NCI-H2227 (cell line): ENCODE data around the gene TMCO6.
"Not testable (repeated sequence)": the region's sequence is repeated elsewhere in the genome, so short reads cannot be mapped to it uniquely, and the experiment has no call there.

Experiments
- DNase-seq: peaks from one replicate; lab custom pipeline; 2025; ENCODE audit not compliant: unreplicated experiment; lab: John Stamatoyannopoulos, UW

The TMCO6 gene

DNA sequence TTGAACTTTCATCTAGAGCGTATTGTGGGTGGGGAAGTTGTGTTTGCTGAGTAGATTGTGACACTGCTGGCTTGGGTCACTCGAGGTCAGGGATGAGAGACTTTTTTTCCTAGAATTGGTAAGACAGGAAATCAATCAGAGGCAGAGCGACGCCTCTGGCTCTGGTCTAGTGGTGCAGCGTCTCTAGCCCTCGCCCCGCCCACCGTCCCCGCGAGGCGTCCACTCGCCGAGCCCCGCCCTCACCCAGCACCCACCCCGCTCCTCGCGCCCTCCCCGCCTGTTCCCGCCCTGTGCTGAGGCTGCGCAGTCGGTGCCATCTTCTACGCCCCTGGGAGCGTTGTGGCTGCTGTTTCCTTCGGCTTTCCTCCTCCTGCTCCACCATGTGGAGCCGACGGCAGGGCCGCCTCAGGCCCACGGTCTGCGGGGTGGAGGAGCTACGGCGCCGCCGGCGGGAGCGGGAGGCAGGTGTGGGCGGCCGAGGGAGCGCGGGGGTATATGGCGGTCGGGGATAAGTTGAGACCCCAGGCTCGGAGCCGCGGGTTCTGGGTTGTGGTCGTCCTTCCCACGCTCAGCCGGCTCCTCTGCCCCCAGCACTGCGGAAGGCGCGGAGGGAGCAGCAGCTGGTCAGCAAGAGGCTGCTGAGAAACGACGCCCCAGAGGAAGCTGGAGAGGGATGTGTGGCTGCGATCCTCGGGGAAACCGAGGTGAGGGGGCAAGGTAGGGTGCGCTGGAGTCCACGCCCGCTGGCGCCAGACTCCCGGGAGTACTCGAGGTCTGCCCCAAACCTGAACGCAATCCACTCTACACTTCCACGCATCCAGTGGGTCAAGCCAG, at the start of gene TMCO6:
Gene TMCO6, plus strand, starts transcription at position 304 of the 834 bp plus-strand sequence. Its CDS starts 77 bp downstream, at position 381.
- peak; percentile 93 for DNase-seq

DNA sequence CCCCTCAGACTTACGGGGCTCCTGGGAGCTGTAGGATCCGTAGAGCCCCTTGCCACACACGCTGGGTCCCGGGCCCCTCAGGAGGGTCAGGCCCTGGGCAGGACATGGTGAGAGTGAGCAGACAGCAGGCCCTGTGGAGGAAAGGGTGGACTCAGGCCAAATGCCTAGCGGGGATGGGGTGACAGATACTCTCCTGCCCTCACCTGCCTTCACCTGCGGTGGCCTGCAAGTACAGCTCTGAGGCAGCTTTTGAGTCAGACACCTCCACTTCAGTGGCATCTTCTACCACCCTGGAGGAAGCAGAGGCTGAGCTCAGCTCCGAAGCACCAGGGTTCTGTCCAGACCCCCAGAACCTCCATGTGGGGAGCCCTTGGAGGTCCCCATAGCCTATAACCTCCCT, 48.4 kb upstream of the TMCO6 start:
- no peak for DNase-seq

DNA sequence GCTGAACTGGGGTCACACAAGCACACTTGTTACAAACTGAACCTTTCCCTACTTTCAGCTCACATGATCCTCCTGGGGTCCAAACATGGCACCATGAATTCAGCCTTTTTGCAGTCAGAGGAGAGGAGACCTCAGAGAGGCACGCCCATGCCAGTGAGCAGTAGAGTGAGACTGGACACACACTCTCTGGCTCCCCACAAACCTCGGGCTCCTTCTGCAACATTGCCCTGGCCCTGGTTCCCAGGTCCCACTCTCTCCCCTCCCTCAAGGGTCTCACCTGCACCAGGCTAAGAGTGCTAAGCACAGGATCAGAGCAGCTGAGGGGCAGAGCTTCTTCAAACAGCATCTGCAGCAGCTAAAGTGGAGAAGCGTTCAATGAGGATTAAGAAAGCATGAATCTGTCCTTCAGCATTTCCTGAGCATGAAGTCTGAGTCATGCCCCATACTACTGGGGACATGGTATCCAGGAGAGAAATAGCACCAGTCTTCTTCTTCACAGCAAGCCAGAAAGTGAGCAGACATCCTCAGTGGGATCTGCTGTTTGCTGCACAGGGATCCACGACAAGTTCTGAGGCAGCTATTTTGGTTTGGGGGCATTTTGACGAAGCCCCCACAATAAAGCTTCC, 47.4 kb upstream of the TMCO6 start:
- no peak for DNase-seq

DNA sequence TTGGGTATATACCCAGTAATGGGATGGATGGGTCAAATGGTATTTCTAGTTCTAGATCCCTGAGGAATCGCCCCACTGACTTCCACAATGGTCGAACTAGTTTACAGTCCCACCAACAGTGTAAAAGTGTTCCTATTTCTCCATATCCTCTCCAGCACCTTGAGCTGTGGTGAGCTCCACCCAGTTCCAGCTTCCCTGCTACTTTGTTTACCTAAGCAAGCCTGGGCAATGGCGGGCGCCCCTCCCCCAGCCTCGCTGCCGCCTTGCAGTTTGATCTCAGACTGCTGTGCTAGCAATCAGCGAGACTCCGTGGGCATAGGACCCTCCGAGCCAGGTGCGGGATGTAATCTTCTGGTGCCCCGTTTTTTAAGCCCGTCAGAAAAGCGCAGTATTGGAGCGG, 46.2 kb upstream of the TMCO6 start:
- not testable (repeated sequence) for DNase-seq

DNA sequence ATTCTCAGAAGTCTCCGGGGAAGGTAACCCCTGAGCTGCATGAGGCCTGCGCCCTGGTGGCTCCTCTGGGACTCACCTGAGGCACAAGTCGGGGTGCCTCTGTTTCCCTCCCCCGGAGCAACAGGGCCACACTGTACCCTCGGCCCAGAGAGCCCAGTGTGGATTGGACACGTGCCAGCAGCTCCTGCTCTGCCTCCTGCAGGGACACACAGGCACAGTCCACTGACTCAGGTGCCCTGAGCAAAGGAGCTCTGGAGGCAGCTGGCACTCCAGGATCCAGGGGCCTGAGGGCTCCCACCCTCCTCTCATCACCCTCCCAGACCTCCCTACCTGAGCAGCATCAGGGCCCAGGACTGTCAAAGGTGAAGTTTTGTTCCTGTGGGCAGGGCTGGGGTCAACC, 45.1 kb upstream of the TMCO6 start:
- DNase-seq = no peak

DNA sequence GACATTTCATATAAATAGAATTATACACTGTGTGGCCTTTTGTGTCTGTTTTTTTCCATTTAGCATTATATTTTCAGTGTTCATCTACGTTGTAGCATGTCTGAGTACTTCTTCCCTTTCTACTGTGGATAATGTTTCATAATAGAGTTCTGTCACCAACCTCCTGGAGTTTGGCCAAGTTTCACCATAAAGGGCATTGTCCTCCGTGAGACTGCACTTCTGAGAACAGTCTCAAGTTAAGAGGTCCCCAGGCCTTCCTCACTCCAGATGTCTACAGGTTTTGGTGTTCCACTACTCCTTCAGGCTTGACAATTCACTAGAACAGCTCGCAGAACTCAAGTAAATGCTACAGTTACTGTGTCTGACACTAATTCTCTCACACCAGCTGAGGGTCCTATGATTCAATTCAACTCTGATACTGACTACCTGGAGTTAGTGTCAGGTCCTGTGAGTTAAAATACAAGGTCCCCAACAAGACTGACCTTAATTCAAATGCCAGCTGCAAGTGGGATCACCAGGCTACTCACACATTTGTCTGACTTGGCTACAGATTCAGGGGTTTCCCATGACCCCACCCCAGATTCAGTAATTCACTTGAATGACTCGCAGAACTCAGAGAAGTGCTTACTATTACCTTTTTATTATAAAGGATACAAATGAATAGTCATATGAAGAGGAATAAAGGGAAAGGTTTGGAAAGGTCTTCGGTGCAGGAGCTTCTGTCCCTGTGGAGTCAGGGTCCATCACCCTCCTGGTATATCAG, 43.5 kb upstream of the TMCO6 start:
- DNase-seq = no peak

DNA sequence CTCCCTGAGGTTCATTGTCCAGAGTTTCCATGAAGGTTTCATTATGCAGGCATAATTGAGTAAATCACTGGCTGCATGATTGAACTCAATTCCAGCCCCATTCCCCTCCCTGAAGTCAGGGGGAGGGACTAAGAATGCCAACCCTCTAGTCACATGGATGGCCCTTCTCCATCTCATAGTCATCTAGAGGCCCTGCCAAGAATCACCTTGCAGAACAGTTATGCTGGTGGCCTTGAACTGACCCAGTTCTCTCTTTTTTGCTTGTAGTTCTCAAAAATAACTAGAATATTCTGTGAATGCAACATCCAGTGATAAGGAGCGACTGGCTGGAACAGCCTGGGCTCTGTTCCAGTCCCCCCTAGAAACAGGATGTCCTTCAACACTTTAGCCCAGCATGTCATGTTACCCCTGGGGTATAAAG, 42.9 kb upstream of the TMCO6 start:
- DNase-seq = no peak

DNA sequence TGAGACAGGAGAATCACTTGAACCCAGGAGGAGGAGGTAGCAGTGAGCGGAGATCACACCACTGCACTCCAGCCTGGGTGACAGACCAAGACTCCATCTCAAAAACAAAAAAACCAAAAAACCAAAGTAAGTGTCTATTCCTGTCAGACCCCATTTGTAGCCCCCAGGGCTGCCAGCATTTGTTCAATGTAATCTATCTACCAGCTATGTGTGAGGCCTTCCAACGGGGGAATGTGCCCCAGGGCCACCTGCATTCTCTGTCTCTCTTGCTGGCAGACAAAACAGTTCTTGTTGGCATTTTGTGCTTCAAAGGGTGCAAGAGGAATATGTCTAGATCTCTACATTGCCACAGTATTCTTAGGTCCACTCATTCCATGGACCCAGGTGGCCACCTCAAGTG, 40.4 kb upstream of the TMCO6 start:
- DNase-seq = no peak

DNA sequence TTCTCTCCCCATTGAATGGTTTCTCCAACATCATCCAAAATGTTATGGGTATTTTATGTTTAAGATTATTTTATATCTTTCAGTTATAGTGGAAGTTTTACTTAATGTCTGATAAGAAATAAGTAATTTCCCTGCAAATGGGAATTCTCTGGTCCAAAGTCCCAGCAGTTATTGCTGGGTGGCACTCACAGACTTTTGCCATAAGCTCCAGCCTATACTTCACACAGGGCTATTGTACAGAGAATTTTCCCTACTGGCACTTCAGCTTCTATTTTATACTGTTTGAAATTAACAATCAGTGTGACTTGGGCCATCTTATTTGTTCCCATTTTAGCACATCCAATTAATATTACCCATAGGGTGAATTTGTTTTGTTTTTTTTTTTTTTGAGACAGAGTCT, 39.2 kb upstream of the TMCO6 start:
- no peak for DNase-seq

DNA sequence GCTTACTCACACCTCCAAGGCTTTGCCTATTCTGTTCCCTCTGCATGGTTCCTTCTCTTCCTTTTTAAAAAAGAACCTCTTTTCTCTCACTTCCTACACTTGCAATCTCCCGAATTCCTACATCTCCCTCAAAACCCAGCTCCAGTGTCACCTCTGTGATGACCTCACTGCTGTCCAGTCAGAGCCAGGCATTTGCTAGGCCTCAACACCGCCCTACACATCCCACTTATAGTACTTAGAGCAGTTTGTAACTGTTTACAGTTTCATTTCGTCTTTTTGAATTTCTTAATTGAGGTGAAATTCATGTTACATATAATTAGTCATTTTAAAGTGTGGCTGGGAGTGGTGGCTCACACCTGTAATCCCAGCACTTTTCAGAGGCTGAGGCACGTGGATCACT, 37.1 kb upstream of the TMCO6 start:
- DNase-seq = no peak

DNA sequence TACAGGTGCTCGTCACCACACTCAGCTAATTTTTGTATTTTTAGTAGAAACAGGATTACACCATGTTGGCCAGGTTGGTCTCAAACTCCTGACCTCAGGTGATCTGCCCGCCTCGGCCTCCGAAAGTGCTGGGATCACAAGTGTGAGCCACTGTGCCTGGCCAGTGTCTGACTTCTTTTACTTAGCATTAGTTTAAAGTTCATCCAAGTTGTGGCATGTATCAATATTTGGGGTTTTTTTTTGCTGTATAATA, 35.9 kb upstream of the TMCO6 start:
- DNase-seq = not testable (repeated sequence)

DNA sequence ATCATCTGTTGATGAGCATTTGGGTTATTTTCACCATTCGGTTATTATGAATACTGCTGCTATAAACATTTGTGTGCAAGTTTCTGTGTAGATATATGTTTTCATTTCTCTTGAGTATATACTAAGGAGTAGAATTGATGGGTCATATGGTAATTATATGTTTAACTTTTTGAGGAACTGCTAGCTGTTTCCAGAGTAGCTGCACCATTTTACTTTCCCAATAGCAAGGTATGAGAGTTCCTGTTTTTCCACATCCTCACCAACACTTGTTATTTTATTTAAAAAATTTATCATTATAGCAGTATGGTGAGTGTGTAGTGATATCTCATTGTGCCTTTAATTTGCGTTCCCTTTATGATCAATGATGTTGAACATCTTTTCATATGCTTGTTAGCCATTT, 35.5 kb upstream of the TMCO6 start:
- DNase-seq = no peak

DNA sequence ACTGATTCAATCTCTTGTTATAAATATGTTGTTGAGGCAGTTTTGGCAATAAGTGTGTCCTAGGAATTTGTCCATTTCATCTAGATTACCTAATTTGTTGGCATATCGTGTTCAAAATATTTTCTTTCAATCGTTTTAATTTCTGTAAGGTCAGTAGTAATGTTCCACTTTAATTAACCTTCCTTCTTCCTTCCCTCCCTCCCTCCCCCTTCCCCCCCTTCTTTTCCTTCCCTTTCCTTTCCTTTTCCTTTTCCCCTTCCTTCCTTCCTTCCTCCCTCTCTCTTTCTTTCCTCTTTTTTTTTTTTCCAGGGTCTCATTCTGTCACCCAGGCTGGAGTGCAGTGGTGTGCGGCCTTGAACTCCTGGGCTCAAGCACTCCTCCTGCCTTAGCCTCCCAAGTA, 33.4 kb upstream of the TMCO6 start:
- no peak for DNase-seq

DNA sequence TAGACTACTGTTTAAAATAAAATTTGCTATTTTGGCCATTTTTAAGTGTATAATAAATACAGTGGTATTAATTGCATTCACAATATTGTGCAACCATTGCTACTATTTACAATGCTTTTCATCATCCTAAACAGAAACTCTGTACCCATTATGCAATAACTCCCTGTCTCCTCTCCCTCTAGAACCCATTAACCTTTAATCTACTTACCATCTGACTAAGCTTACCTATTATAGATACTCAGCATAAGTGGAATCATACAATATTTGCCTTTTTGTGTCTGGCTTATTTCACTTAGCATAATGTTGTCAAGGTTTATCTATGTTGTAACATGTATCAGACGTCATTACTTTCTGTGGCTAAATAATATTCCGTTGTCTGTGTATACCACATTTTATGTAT, 32.2 kb upstream of the TMCO6 start:
- no peak for DNase-seq

DNA sequence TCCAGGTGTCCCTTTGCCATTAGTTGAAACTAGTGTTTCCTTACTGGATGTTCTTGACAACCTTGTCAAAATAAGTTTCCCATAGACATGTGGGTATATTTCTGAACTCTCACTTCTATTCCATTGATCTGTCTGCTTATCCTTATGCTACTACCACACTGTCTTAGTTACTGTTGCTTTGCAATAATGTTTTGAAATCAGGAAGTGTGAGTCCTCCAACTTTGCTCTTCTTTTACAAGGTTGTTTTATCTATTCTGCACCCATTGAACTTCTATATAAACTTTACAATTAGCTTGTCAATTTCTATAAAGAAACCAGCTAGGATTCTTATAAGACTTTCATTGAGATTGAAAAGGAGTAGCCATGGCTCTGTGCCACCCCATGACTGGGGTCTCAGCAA, 30.5 kb upstream of the TMCO6 start:
- DNase-seq = no peak

DNA sequence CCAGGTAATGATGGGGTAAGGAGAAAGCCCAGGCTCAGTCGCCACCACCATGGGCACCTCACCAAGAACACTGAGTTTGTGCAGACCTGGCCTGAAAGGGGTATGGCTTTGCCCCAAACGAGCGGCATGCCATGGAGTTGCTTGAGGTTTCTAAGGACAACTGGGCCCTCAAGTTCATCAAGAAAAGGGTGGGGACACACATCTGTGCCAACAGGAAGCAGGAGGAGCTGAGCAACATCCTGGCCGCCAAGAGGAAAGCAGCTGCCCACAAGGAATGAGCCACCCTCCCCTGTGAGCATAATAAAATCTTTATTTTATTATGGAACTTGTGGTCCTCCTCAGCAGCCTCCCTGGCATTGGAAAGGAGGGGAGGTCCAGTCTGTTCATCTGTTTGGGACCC, 30.1 kb upstream of the TMCO6 start:
- no peak for DNase-seq

DNA sequence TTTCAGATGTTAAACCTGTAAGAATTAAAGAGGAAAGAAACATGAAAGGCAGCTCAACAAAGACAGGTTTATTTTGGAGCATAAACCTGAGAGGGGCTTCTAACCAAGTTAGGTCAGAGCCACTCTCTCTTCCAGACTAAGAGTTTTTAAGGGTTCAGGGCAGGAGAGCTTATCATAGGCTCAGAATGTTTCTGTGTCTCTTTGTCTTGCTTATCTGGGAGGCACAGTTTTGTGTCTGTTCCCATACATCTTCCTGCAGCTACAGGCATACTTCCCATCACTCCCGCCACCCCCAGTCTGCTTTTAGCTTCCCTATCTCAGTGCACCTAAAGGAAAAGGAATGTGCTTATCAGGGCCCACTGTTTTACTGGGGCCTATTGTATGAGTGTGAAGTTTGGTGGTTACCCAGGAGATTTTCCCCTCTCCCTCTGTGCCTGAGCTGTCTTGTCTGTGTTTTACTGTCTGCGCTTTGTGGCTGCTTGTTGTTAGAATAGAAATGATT, 28.2 kb upstream of the TMCO6 start:
- DNase-seq = no peak

DNA sequence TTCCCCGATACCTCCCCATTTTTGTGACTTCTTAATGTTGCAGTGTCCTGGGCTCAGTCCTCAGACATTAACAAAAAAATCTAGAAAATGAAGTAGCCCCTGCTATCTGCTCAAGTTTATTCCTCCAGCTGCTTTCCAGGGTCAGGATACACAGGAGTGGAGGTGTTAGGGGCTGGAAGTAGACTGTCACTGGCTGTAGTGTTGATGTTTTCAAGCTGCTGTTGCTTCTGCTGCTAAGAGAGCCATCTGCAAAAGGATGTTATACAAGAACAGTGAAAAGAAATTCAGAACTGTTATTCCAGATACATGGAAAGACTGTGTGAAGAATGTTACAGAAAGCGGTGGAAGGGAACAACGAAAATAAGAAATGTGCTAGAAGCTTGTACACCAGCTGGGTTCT, 16.9 kb upstream of the TMCO6 start:
- no peak for DNase-seq

DNA sequence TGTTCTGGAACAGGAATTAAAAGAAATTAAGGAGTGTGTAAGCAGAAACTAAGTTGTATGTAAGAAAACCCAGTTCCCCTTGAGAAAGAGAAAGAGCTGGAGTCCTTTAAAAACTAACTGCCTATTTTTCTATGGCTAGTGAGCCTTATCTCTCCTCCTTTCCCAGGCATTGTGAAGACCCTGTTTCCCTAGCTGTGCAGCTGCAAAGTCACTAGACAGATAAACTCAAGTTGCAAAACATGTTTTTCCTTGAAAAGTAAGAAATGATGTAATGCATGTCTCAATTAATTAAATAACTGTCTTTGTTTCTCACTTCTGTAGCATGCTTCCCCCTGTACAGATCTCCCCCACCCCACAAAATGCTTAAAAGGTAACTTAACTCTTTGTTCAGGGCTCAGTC, 16.2 kb upstream of the TMCO6 start:
- not testable (repeated sequence) for DNase-seq

DNA sequence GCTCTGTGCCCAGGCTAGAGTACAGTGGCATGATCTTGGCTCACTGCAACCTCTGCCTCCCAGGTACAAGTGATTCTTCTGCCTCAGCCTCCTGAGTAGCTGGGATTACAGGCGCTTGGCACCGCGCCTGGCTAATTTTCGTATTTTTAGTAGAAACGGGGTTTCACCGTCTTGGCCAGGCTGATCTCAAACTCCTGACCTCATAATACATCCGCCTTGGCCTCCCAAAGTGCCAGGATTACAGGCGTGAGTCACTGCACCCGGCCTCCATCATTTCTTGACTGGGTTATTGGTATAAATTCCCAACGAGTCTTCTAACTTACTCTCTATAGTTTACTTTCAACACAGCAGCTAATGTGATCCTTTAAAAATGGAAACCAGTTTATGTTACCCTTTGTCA, 14.4 kb upstream of the TMCO6 start:
- DNase-seq = not testable (repeated sequence)

DNA sequence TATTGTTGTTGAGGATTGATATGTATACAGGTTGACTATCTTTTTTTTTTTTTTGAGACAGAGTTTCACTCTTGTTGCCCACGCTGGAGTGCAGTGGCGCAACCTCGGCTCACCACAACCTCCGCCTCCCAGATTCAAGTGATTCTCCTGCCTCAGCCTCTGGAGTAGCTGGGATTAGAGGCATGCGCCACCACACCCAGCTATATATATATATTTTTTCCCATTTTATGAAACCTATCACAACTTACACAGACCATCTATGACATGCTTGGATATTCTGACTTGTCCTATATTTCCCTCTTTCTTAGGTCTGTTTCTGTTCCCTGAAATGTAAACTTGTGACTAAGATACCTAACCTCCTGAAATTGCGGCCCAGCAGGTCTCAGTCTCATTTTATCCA, 11.3 kb upstream of the TMCO6 start:
- no peak for DNase-seq

DNA sequence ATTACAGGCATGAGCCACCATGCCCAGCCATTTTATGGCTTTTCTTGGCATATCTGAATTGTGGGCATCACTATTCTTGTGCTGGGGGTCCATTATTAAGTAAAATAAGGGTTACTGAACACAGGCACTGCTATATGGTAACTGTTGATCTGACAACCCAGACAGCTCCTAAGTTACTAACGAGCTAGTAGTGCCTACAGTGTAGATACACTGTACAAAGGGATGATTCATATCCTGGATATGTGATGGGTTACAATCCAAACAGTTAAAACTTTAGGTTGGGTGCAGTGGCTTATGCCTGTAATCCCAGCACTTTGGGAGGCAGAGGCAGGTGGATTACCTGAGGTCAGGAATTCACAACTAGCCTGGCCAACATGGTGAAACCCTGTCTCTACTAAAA, 10.5 kb upstream of the TMCO6 start:
- DNase-seq = no peak
